ENCODE measurements around the gene KMO.
A peak's percentile ranks its signal among the peaks of the same experiment; 100 is the strongest.

KMO gene

DNA sequence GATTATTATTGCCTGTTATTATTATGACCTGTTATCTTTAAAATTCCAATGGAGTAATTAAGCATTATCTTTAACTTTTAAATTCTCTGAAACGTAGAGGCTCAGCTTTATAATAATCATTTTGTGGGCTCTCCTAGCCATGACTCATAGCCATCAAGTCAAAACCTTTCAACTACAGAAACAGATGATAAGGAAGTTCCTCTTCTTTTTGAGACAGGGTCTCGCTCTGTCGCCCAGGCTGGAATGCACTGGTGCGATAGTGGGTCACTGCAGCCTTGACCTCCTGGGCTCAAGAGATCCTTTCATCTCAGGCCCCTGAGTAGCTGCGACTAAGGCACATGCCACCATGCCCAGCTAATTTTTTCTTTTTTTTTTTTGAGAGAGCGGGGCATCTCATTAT lies 64.5 kb downstream of the KMO start:
- DNase-seq = peak; percentile 68

DNA sequence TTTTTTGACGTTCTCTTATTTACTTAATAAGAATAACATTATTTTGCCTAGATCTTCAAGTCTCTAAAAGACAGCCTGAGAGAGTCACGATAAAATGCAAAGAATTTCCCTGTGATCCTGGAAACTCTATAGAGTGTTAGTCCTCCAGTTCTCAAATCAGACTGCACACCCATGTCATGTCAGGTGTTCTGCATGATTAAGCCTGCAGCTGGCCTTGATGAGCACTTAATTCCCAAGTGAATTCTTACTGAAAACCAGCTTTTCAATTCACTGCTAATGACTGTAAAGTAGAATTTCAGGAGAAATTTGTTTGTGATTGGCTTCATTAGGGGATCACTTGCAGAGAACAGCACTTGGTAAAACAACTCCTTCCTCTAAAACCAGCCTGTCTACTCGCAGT lies 66.1 kb downstream of the KMO start:
- no peak for DNase-seq

GRCh38 chr1:241600496-241600901 lies 68.3 kb downstream of the KMO start:
- DNase-seq = no peak

DNA sequence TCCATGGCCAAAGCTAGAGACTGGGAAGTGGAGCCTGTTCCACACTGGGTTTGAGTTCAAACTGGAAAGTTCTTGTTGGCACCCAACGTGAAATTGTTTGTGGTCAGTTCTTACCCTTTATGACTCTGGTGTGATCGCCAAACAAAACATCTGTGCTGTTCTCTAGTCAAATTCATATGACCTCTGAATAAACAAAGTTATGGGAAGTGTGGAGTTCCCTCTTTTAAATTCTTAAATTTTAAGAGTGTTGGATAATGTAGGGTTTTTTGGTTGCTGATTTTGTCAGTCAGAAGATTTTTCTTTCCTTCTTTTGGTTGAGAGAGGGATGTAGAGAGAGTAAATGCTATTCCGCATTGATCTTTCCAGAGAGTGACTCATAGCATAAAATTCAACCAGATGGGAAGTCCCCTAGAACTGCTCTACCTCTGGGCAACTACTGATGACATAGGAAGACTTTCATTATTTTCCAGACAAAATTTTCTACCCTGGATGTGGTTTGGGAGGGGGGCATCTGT lies 71.6 kb downstream of the KMO start:
- no peak for DNase-seq

DNA sequence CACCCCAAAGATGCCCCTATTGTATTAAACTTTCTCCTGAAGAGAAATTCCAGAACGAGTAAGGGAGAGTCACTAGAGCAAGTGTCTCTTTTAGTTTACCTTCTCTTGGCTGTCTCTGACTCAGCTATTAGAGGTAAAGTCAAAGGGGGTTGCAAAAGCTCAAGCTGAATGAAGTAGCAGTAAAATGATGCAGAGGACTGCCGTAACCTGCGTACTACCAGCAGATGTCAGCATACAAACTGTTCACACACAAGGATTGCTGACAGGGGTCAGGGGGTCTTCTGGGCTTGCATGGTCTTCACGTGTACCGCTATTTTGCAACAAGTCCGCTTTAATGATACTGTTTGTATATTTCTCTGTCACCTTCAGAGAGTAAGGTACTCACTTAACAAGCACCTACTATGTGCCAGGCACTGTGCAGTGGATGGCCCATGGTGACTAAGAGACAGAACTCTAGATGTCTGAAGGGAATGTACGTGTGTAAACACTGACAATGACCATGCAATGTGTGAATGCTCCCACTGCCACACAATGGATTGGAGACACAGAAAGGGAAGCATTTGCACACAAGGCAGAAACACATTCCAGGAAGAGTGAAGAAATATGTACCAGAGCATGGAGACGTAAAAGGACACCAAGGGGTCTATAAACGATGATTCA lies 73.1 kb downstream of the KMO start:
- peak; percentile 68 for DNase-seq

DNA sequence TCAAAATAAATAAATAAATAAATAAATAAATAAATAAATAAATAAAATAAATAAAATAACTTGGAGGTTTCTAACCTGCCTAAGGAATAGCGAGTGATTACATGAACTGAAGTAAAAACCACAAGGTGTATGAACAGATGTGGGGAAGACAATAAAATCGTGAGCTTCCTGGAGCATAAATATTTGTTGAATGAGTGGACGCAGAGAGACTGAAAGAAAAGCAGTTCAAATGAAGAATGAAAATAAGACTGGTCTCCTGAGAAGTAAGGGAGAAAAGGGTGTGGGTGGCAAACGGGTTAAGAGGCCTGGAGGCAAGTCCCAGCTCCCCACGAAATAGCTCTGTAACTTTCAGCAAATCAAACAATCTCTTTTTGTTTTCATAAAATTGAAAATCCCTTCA lies 74.4 kb downstream of the KMO start:
- no peak for DNase-seq

GRCh38 chr1:241607497-241607896 lies 75.3 kb downstream of the KMO start:
- DNase-seq = no peak

DNA sequence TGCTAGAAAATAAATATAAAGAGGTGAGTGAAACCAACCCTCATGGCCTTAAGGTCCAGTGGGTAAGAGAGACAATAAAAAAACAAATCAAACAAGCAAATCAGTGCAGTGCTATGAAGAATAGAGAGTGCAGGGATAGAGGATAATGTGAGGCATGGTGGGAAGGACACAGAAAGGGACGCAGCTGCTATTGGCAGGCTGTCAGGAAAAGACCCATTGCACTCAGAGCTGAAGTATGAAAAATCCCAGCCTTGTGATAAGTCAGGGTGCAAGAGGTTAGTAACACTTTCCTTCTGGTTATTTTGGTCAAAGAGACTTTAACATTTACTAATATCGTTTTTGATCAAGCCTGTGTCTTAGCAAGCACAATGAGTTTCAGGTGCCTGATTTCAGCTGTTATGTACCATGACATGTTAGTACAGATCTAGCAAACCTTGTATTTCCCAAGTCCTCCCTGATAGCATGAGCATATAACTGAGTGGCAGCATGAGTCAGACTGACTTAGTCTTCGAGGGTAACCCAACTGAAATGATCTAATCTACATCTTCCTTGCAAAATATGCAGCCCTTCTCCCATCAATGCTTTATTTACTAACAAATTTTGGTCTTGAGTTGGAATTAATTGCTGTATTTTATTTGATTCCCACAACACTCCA lies 76.3 kb downstream of the KMO start:
- DNase-seq = no peak

DNA sequence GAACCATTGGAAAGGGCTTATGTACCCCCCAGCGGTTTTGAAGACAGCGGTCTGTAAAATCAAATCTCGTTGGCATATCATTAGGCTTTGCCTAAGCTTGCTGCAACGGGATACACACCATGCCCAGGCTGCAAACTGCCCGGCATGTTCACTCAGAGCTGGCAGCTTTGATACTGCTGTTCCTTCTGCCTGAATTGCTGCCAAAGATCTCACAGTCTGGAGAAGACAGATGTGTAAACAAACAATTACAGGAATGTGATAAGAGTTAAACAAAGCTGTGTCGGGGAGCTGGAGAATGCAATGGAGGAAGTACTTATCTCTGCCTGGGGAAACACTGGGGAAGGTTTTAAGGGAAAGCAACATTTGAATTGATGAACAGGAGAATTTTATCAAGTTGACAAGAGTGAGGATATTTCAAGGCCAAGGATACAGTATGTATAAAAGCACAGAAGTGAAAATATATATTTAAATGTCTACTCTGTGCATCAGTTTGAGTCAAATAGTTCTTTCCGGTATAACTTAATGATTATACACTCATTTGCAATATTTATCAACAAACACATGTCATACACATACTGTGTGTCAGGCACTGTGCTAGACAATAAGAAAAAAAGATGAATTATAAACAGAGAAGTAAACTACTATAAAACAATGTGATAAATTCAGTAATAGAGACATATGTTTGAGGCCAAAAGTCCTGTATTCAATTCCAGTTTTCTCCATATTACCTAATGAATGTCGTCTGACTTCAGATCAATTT lies 78.1 kb downstream of the KMO start:
- peak; percentile 66 for DNase-seq

DNA sequence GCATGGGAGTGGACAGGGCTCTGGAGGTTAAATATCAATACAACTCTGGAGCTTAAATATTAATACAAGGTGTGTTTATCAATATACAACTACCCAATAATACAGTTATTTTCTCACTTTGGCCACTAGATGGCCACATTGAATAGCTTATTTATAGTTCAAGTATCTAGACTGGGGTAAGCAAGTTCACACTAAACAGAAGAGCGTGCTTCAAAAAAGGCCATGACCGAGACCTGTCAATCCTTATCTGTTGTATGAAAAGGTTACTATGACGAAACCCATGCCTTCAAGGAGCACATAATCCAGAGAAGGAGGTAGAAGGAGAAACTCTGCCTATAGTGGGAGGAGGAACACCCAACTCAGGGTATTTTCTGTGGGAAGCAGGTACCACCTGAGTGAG lies 78.9 kb downstream of the KMO start:
- DNase-seq = no peak

GRCh38 chr1:241611736-241612135 lies 79.6 kb downstream of the KMO start:
- no peak for DNase-seq

GRCh38 chr1:241612533-241613477 lies 80.6 kb downstream of the KMO start:
- DNase-seq = no peak

DNA sequence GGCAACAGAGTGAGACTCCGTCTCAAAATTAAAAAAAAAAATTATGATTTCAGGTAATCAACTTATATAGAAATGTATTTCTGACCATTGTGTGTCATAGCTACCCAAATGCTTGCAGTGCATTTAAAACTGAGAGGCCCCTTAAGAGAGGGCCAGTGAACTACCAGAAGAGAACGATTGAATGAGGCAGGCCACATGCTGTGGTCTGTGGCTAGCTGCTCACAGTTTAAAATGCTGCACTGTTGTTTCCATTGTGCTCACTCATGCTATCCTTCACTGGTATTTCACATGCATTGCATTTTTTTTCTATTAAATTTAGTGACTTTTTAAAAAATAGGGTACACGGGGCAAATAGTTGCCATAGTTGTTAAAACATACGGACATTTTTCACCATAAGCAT lies 82.0 kb downstream of the KMO start:
- DNase-seq = no peak

GRCh38 chr1:241614572-241614971 lies 82.4 kb downstream of the KMO start:
- DNase-seq = no peak

DNA sequence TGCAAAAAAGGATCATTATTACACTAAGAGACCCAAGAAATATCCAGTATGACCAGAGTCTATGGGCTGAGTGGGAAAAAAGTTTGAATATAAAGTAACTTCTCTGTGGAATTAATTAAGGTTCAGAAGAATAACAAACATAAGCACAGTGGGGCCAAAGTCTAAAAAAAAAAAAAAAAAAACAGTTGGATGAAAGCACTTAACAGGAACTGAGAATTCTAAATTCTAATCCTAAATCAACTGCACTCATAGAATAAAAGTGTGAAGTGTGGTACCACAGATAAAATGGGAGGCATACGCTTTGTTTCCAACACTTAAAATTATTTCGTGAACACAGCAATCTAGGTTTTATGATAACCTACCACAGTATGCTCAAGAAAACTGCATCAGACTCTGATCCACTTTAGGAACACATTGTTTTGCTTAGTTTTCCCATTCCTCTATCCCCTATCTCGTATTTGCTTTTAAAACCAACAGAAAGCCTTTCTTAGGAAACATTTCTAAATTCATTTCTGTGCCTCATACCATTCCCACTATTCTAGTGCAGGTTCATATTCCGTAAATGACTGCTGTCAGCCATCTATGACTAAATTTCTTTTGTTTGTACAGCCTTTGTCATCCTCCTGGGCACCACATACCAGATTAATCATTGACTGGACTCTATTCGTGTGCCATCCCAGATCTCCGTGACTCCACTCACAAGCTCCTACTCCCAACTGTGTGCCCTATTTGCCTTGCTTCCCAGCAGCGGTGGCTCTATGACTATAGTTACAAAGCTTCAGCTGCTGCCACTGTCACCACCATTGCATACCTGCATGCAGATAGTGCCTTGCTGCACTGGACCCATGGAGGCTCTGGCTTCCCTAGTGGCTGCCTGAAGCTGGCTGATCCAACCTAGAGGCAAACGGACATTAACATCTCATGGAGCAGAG lies 83.1 kb downstream of the KMO start:
- DNase-seq = no peak

DNA sequence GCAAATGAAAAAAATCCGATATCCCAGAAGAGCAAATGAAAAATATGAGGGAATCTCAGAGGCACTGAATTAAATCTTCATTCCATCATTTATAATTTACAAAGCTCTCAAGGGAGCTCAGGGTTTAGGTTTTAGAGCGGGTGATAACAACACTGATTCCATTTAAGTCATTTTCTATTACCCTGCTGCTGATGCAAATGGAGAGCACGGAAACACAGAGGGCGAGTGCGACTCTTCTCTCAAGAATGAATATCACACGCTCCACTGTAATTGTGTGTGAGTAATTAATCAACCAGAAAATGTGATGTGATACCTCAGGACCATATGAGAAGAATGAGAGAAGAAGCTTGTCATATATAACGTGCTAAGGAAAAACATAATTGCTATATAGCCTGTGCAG lies 85.2 kb downstream of the KMO start:
- DNase-seq = no peak

DNA sequence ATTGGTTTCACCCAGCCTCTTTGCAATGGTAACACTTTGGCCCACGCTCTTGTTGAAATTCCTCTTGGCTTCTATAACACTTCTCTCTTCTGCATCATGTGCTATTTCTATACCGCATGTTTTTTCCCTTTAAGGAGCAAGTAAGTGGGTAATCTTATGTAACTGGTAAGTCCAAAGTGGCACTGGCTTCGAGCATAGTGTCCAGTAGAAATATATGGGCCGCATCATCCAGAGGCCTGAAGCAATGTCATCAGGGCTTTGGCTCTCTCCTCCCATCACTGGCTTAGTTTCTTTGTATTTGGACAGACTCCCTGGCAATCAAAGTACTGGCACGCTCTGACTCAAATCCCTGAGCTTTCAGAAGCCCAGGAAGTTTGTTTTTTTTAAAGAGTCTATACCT lies 90.5 kb downstream of the KMO start:
- no peak for DNase-seq

- no peak for DNase-seq
Measured at GRCh38 chr1:241624935-241625334, 92.8 kb downstream of the KMO start.

DNA sequence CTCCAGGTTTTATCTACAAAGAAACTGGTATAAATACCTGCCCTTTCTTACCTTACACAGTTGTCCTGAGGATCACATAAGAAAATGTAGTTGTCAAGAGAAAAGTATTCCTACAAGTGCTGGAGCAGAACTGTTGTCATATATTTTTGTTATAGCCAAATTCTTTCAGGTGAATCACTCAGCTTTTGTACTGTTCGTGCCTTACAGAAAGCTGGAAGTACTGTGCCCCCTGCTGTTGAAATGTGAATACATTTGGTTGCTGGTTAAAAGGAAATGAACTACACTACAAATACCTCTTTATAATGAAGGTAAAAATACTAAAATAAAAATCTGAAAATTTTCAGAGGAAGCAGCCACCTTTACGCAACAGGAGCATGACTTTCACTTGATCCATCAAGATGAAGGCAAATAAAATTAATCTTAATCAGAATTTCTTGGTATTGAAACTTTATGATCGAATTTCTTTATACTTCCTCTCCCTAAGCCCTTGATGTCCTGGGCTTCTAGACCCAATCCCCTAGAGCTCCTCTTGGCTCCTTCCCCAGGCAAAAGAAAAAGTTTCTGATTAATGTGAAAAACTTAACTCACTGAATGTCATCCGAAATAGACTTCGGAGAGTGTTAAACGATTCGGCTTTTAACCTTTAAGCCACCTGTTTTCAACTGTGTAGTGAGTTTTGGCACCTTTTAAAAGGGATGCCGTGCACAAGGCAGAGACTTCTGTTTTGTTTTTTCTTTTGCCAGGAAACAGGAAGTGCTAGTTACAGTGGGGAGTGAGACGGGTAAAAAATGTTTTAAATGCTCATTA lies 95.5 kb downstream of the KMO start:
- DNase-seq = no peak

GRCh38 chr1:241630005-241630404 lies 97.8 kb downstream of the KMO start:
- no peak for DNase-seq

DNA sequence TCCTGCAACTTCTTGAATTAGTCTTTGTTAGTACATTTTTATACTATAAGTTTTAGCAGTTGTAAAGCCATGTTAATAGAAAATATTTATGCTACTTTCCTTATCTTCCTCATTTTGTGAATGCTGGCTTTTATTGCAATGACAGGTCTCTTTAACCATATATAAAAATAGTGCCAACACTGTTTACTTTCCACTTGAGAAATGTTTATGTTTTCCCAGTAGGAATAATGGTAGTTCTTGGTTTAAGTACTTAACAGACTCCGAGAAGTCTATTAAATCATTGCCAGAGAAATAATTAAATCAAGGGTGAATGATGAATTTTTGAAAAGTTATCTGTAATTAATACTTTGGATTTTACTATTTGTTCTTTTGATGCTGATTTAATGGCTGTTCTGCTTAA lies 98.3 kb downstream of the KMO start:
- DNase-seq = no peak

Measured in islet precursor cell (in vitro differentiated cells).